Measurements from ENCODE around the gene SON.
"Not testable (repeated sequence)": the region's sequence is repeated elsewhere in the genome, so short reads cannot be mapped to it uniquely, and the experiment has no call there.

SON gene

GRCh38 chr21:33611006-33611744 is 68.3 kb downstream of the SON start:
- TF ChIP-seq, protein P1, sequence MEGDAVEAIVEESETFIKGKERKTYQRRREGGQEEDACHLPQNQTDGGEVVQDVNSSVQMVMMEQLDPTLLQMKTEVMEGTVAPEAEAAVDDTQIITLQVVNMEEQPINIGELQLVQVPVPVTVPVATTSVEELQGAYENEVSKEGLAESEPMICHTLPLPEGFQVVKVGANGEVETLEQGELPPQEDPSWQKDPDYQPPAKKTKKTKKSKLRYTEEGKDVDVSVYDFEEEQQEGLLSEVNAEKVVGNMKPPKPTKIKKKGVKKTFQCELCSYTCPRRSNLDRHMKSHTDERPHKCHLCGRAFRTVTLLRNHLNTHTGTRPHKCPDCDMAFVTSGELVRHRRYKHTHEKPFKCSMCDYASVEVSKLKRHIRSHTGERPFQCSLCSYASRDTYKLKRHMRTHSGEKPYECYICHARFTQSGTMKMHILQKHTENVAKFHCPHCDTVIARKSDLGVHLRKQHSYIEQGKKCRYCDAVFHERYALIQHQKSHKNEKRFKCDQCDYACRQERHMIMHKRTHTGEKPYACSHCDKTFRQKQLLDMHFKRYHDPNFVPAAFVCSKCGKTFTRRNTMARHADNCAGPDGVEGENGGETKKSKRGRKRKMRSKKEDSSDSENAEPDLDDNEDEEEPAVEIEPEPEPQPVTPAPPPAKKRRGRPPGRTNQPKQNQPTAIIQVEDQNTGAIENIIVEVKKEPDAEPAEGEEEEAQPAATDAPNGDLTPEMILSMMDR (IDR thresholded peaks at IDR 0.05; ENCODE audit: insufficient read depth, low read length, poor library complexity, severe bottlenecking), result no peak
- TF ChIP-seq EZH2phosphoT487 (conservative IDR thresholded peaks at IDR 0.05; ENCODE audit: low read length), result no peak
- Histone ChIP-seq H3K79me2 (ENCODE audit: insufficient read depth, low read length) (no peaks in the 10 kb centered on the region), H3K27me3 (ENCODE audit: low read length) (no peaks in the 10 kb centered on the region), H3F3A (ENCODE audit: insufficient read depth) (no peaks in the 10 kb centered on the region), H2AFZ (ENCODE audit: low read depth, low read length, severe bottlenecking) (no peak overlapping the region), H3K4me2 (ENCODE audit: low read depth, low read length, poor library complexity, severe bottlenecking) (no peak overlapping the region), H3K9me2 (replicated peaks; ENCODE audit: insufficient read depth, low read length) (no peaks in the 10 kb centered on the region), H4K20me1 (ENCODE audit: low read depth, low read length) (no peaks in the 10 kb centered on the region), H3K36me3 (ENCODE audit: low read length) (no peaks in the 10 kb centered on the region), H3K9ac (ENCODE audit: low read length) (no peak overlapping the region), H3K27ac (ENCODE audit: low read depth, low read length) (no peak overlapping the region), H3K9me3 (ENCODE audit: insufficient read depth, low read length) (no peaks in the 10 kb centered on the region), H3K4me3 (ENCODE audit: insufficient read depth, low read length, poor library complexity, severe bottlenecking) (no peak overlapping the region)

DNA sequence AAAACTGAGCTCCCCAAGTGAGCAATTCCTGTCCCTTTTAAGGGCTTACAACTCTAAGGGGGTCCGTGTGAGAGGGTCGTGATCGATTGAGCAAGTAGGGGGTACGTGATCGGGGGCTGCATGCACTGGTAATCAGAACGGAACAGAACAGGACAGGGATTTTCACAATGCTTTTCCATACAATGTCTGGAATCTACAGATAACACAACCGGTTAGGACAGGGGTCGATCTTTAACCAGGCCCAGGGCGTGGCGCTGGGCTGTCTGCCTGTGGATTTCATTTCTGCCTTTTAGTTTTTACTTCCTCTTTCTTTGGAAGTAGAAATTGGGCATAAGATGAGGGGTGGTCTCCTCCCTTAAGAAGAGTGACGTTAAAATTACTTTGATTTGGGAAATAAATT is 74.7 kb downstream of the SON start:
- H3K27me3 ChIP-seq (ENCODE audit: low read length); H3K4me3 ChIP-seq (ENCODE audit: insufficient read depth, low read length, poor library complexity, severe bottlenecking); H3F3A ChIP-seq (ENCODE audit: insufficient read depth); H4K20me1 ChIP-seq (ENCODE audit: low read depth, low read length); H3K9ac ChIP-seq (ENCODE audit: low read length); H3K27ac ChIP-seq (ENCODE audit: low read depth, low read length); H2AFZ ChIP-seq (ENCODE audit: low read depth, low read length, severe bottlenecking); H3K36me3 ChIP-seq (ENCODE audit: low read length); H3K9me2 ChIP-seq (replicated peaks; ENCODE audit: insufficient read depth, low read length); H3K79me2 ChIP-seq (ENCODE audit: insufficient read depth, low read length); H3K4me2 ChIP-seq (ENCODE audit: low read depth, low read length, poor library complexity, severe bottlenecking); H3K9me3 ChIP-seq (ENCODE audit: insufficient read depth, low read length): not testable (repeated sequence)

DNA sequence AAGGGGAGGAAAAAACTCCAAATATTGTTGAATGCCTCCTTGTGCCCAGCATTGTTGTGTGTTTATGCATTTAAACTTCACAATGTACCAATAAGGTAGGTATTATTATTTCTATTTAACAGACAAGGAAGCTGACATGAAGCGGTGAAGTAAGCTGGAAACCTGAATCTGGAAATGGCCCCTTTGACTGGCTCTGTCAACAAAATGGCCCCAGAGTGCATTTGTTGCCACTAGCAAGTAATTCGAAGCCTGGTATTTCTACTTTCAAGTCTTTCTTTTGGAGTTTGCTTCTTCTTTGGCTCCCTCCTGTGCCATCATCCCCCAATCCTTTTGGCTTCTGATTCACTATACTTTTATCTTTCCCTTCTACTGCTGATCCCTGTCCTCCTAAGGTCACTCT is 75.6 kb downstream of the SON start:
- Histone ChIP-seq H3K4me3 (ENCODE audit: insufficient read depth, low read length, poor library complexity, severe bottlenecking) (no peak overlapping the region), H4K20me1 (ENCODE audit: low read depth, low read length) (no peaks in the 10 kb centered on the region), H3K9me2 (replicated peaks; ENCODE audit: insufficient read depth, low read length) (no peaks in the 10 kb centered on the region), H3K4me2 (ENCODE audit: low read depth, low read length, poor library complexity, severe bottlenecking) (no peak overlapping the region), H3K27me3 (ENCODE audit: low read length) (no peaks in the 10 kb centered on the region), H3K9me3 (ENCODE audit: insufficient read depth, low read length) (no peaks in the 10 kb centered on the region), H2AFZ (ENCODE audit: low read depth, low read length, severe bottlenecking) (no peak overlapping the region), H3K36me3 (ENCODE audit: low read length) (no peaks in the 10 kb centered on the region; the same call in 1 of the 2 replicates), H3F3A (ENCODE audit: insufficient read depth) (peaks cover 5% of the 10 kb centered on the region; the same call in 1 of the 2 replicates), H3K9ac (ENCODE audit: low read length) (no peak overlapping the region), H3K27ac (ENCODE audit: low read depth, low read length) (no peak overlapping the region), H3K79me2 (ENCODE audit: insufficient read depth, low read length) (no peaks in the 10 kb centered on the region)
- TF ChIP-seq EZH2phosphoT487 (conservative IDR thresholded peaks at IDR 0.05; ENCODE audit: low read length), result no peak
- TF ChIP-seq, protein P1 (IDR thresholded peaks at IDR 0.05; ENCODE audit: insufficient read depth, low read length, poor library complexity, severe bottlenecking), result no peak

DNA sequence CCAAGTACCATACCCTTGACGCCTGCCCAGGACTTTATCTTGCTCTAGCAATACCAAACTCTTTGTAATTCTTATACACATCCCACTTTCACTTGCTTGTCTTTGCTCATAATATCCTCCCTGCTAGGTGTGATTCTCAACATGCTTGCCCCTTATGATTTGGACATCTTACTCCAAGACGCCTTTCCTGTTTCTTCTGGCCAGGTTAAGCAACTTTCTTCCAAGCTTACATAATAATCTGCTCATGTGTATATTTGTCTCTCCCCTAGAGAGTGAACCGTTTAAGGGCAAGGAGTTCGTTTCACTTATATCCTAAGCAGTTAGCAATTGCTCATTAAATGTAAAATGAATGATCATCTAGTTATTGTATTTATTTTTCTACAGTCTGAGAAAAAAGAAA is 76.9 kb downstream of the SON start:
- Histone ChIP-seq H4K20me1 (ENCODE audit: low read depth, low read length) (no peaks in the 10 kb centered on the region), H3K9me2 (replicated peaks; ENCODE audit: insufficient read depth, low read length) (no peaks in the 10 kb centered on the region), H3K9ac (ENCODE audit: low read length) (no peak overlapping the region), H3K27ac (ENCODE audit: low read depth, low read length) (no peak overlapping the region), H2AFZ (ENCODE audit: low read depth, low read length, severe bottlenecking) (no peak overlapping the region), H3K9me3 (ENCODE audit: insufficient read depth, low read length) (no peaks in the 10 kb centered on the region), H3K79me2 (ENCODE audit: insufficient read depth, low read length) (no peaks in the 10 kb centered on the region), H3K4me3 (ENCODE audit: insufficient read depth, low read length, poor library complexity, severe bottlenecking) (no peak overlapping the region), H3K36me3 (ENCODE audit: low read length) (peaks cover 2% of the 10 kb centered on the region; the same call in 1 of the 2 replicates), H3K27me3 (ENCODE audit: low read length) (no peaks in the 10 kb centered on the region), H3F3A (ENCODE audit: insufficient read depth) (peaks cover 5% of the 10 kb centered on the region; the same call in 1 of the 2 replicates), H3K4me2 (ENCODE audit: low read depth, low read length, poor library complexity, severe bottlenecking) (no peak overlapping the region)
- TF ChIP-seq, protein P1 (IDR thresholded peaks at IDR 0.05; ENCODE audit: insufficient read depth, low read length, poor library complexity, severe bottlenecking), result no peak
- TF ChIP-seq EZH2phosphoT487 (conservative IDR thresholded peaks at IDR 0.05; ENCODE audit: low read length), result no peak
